T-helper 2 cell treated with Interferon-gamma antibody and Interleukin-4, amounts not matched to agents 5 μg/mL and 100 μg/mL, for 36 hours (primary cell): ENCODE data around the gene PYDC2.

Experiments
- DNase-seq: peaks from one replicate; pipeline ENCODE4 v3.0.0; 2021; ENCODE audit warnings: low spot score
- H3K27ac Mint-ChIP-seq: one replicate; pipeline ENCODE4 v1.8.0; 2021; ENCODE audit warnings: mild to moderate bottlenecking, mixed read lengths
- H3K27me3 Mint-ChIP-seq: one replicate; pipeline ENCODE4 v1.8.0; 2021; ENCODE audit warnings: low read depth, mixed read lengths
- H3K36me3 Mint-ChIP-seq: one replicate; pipeline ENCODE4 v1.8.0; 2021; ENCODE audit warnings: low read depth, mixed read lengths
- H3K4me1 Mint-ChIP-seq: one replicate; pipeline ENCODE4 v1.8.0; 2021; ENCODE audit warnings: low read depth, mixed read lengths
- H3K4me3 Mint-ChIP-seq: one replicate; pipeline ENCODE4 v1.8.0; 2022; ENCODE audit warnings: mild to moderate bottlenecking, moderate library complexity, mixed read lengths
- H3K9me3 Mint-ChIP-seq: one replicate; pipeline ENCODE4 v1.8.0; 2021; ENCODE audit warnings: mixed read lengths

The PYDC2 gene

GRCh38 chr3:191461113-191461595 is at the start of gene PYDC2:
PYDC2 (plus strand) TSS chr3:191461163; CDS start chr3:191461163, 0 bp downstream.
- no peaks in the 10 kb centered on the region for H3K27me3 Mint-ChIP-seq
- no peak for DNase-seq
- H3K36me3 Mint-ChIP-seq, result no peaks in the 10 kb centered on the region
- H3K4me3 Mint-ChIP-seq, result no peak within 1 kb of the TSS
- H3K27ac Mint-ChIP-seq, result no peak within 1 kb of the TSS
- H3K9me3 Mint-ChIP-seq, result no peaks in the 10 kb centered on the region
- H3K4me1 Mint-ChIP-seq, result no peaks in the 10 kb centered on the region

GRCh38 chr3:191412759-191413158 is 48.2 kb upstream of the PYDC2 start:
- no peak overlapping the region for H3K27ac Mint-ChIP-seq
- no peak overlapping the region for H3K4me3 Mint-ChIP-seq
- DNase-seq, result no peak

GRCh38 chr3:191414286-191414685 is 46.7 kb upstream of the PYDC2 start:
- H3K27ac Mint-ChIP-seq, result no peak overlapping the region
- H3K36me3 Mint-ChIP-seq, result no peaks in the 10 kb centered on the region
- no peak overlapping the region for H3K4me3 Mint-ChIP-seq
- H3K4me1 Mint-ChIP-seq, result peaks cover 2% of the 10 kb centered on the region
- DNase-seq, result no peak
- no peaks in the 10 kb centered on the region for H3K27me3 Mint-ChIP-seq
- peaks cover 6% of the 10 kb centered on the region for H3K9me3 Mint-ChIP-seq

More at GRCh38 chr3:191412759-191413158, 48.2 kb upstream of the PYDC2 start:
- Mint-ChIP-seq H3K9me3 (peaks cover 6% of the 10 kb centered on the region), H3K36me3 (no peaks in the 10 kb centered on the region), H3K4me1 (peaks cover 2% of the 10 kb centered on the region), H3K27me3 (no peaks in the 10 kb centered on the region)

DNA sequence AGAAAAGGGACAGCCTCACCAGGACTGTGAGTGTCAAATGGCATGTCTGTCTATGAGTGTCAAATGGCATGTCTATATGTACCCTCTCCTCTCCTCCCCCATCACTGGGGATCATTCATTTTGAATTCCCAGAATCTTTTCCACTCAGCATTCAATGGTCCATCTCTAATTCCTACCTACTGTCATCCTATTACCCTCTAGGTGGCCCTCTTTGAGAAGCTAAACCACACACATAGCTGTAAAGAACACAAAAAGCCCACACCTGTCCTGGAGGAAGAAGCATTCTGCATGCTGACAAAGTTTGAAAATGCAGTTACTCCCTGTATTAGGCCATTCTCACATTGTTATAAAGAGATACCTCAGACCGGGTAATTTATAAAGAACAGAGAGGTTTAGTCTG is 46.2 kb upstream of the PYDC2 start:
- Mint-ChIP-seq H3K9me3 (peaks cover 4% of the 10 kb centered on the region), H3K27ac (no peak overlapping the region), H3K27me3 (no peaks in the 10 kb centered on the region), H3K36me3 (no peaks in the 10 kb centered on the region), H3K4me1 (peaks cover 2% of the 10 kb centered on the region), H3K4me3 (no peak overlapping the region)
- no peak for DNase-seq

GRCh38 chr3:191415566-191415965 is 45.4 kb upstream of the PYDC2 start:
- Mint-ChIP-seq H3K9me3 (no peaks in the 10 kb centered on the region), H3K4me3 (no peak overlapping the region), H3K27me3 (no peaks in the 10 kb centered on the region), H3K4me1 (peaks cover 2% of the 10 kb centered on the region), H3K36me3 (no peaks in the 10 kb centered on the region), H3K27ac (no peak overlapping the region)
- DNase-seq, result no peak

- Mint-ChIP-seq H3K27ac (no peak overlapping the region), H3K9me3 (no peaks in the 10 kb centered on the region), H3K36me3 (no peaks in the 10 kb centered on the region), H3K4me3 (no peak overlapping the region), H3K4me1 (peaks cover 2% of the 10 kb centered on the region), H3K27me3 (no peaks in the 10 kb centered on the region)
- no peak for DNase-seq
Measured at GRCh38 chr3:191417457-191417729, 43.6 kb upstream of the PYDC2 start.

DNA sequence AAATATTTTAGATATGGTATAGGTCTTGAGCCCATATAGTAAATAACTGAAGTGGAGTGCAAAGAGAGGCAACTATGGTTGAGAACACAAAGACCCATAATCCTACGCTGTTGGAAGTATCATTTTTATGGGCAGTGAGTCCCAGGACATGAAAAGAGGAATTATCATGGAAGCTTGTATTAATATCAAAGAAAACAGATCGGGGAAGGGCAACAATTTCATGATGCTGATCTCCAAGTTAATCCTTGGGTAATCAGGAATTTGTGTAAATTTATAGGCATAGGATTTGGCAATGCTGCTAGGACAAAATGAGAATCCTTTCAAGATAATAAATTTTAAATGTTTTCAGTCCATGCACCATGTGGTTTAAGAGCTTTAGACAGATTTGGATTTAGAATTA is 40.2 kb upstream of the PYDC2 start:
- Mint-ChIP-seq H3K27me3 (no peaks in the 10 kb centered on the region), H3K4me3 (no peak overlapping the region), H3K27ac (no peak overlapping the region), H3K4me1 (no peaks in the 10 kb centered on the region), H3K36me3 (no peaks in the 10 kb centered on the region), H3K9me3 (no peaks in the 10 kb centered on the region)
- DNase-seq, result no peak

GRCh38 chr3:191424881-191425280 is 36.1 kb upstream of the PYDC2 start:
- DNase-seq, result no peak
- Mint-ChIP-seq H3K36me3 (no peaks in the 10 kb centered on the region), H3K4me3 (no peak overlapping the region), H3K27me3 (no peaks in the 10 kb centered on the region), H3K4me1 (no peaks in the 10 kb centered on the region), H3K27ac (no peak overlapping the region), H3K9me3 (no peaks in the 10 kb centered on the region)

- Mint-ChIP-seq H3K9me3 (no peaks in the 10 kb centered on the region), H3K4me1 (no peaks in the 10 kb centered on the region), H3K27ac (no peak overlapping the region), H3K27me3 (no peaks in the 10 kb centered on the region), H3K4me3 (no peak overlapping the region), H3K36me3 (no peaks in the 10 kb centered on the region)
- no peak for DNase-seq
Measured at GRCh38 chr3:191425322-191425734, 35.6 kb upstream of the PYDC2 start.

DNA sequence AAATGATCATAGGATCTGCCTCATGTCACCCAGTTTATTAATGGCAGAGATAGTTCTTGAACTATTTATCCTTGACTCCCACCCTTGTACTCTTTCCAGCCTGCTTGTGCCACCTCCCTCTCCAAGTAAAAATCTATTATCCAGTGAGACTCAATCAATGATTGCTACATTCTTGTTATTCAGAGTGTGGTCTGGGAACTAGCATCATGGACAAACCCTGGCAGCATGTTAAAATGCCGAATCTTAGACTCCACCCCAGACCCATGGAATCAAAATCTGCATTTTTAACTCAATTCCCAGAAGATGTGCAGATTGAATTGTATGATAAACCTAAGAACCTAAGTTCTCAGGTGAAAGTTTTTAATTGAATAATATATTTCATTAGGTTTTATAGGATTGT is 34.7 kb upstream of the PYDC2 start:
- Mint-ChIP-seq H3K9me3 (no peaks in the 10 kb centered on the region), H3K4me1 (no peaks in the 10 kb centered on the region), H3K27me3 (no peaks in the 10 kb centered on the region), H3K4me3 (no peak overlapping the region), H3K27ac (no peak overlapping the region), H3K36me3 (no peaks in the 10 kb centered on the region)
- DNase-seq, result no peak

GRCh38 chr3:191428177-191428576 is 32.8 kb upstream of the PYDC2 start:
- Mint-ChIP-seq H3K9me3 (no peaks in the 10 kb centered on the region), H3K27ac (no peak overlapping the region)

GRCh38 chr3:191430103-191430502 is 30.9 kb upstream of the PYDC2 start:
- H3K27me3 Mint-ChIP-seq, result no peaks in the 10 kb centered on the region
- DNase-seq, result no peak
- H3K36me3 Mint-ChIP-seq, result no peaks in the 10 kb centered on the region
- H3K4me1 Mint-ChIP-seq, result no peaks in the 10 kb centered on the region
- H3K9me3 Mint-ChIP-seq, result no peaks in the 10 kb centered on the region
- H3K27ac Mint-ChIP-seq, result no peak overlapping the region
- H3K4me3 Mint-ChIP-seq, result no peak overlapping the region

More at GRCh38 chr3:191428177-191428576, 32.8 kb upstream of the PYDC2 start:
- H3K27me3 Mint-ChIP-seq, result no peaks in the 10 kb centered on the region
- DNase-seq, result no peak
- no peaks in the 10 kb centered on the region for H3K36me3 Mint-ChIP-seq
- no peak overlapping the region for H3K4me3 Mint-ChIP-seq
- H3K4me1 Mint-ChIP-seq, result no peaks in the 10 kb centered on the region

- Mint-ChIP-seq H3K27ac (no peak overlapping the region), H3K9me3 (no peaks in the 10 kb centered on the region), H3K36me3 (no peaks in the 10 kb centered on the region), H3K4me3 (no peak overlapping the region), H3K4me1 (no peaks in the 10 kb centered on the region), H3K27me3 (no peaks in the 10 kb centered on the region)
- DNase-seq, result no peak
Measured at GRCh38 chr3:191431160-191431822, 29.7 kb upstream of the PYDC2 start.

- no peak for DNase-seq
- Mint-ChIP-seq H3K4me3 (no peak overlapping the region), H3K36me3 (no peaks in the 10 kb centered on the region), H3K4me1 (no peaks in the 10 kb centered on the region), H3K27me3 (no peaks in the 10 kb centered on the region), H3K9me3 (no peaks in the 10 kb centered on the region), H3K27ac (no peak overlapping the region)
Measured at GRCh38 chr3:191432162-191432561, 28.8 kb upstream of the PYDC2 start.

DNA sequence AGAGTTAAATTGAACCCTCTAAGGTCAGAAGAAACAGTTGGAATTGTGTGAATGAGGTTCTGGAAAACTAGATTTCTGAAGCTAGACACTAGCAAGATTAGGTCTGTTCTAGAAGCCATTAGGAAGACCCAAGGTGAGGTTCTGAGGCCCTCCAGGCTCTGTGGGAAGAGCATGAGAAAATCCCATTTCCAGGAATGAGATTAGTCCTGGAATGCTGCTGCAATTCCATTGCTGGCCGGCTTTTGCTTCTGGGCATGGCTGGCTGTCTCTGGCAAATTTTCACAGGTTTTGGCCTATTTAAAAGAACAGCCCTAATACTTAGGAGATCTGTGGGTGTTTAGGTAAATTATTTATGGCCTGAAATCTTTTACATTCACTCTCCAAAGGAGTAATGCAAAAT is 26.9 kb upstream of the PYDC2 start:
- H3K4me1 Mint-ChIP-seq, result no peaks in the 10 kb centered on the region
- no peak overlapping the region for H3K27ac Mint-ChIP-seq
- no peaks in the 10 kb centered on the region for H3K36me3 Mint-ChIP-seq
- no peaks in the 10 kb centered on the region for H3K9me3 Mint-ChIP-seq
- no peak for DNase-seq
- no peak overlapping the region for H3K4me3 Mint-ChIP-seq
- no peaks in the 10 kb centered on the region for H3K27me3 Mint-ChIP-seq
